HEK293 (cell line): Measurements from ENCODE around the gene IGSF3.
"Not testable (repeated sequence)": the region's sequence is repeated elsewhere in the genome, so short reads cannot be mapped to it uniquely, and the experiment has no call there.

ENCODE experiments used
- CTCF ChIA-PET: fragments of 350-600 bp; formaldehyde crosslinking; extraction: SDS; loops from one replicate; lab custom pipeline; 2021; ENCODE audit warnings: antibody characterized with exemption; lab: Yijun Ruan, JAX
- POLR2A ChIA-PET: fragments of 300-600 bp; formaldehyde crosslinking; extraction: SDS; loops from one replicate; lab custom pipeline; 2020; ENCODE audit warnings: antibody characterized with exemption, inconsistent platforms; lab: Yijun Ruan, JAX
- H3K27ac ChIP-seq: fragments of 200-500 bp; sonication (Bioruptor generic); 2 replicates; pipeline ENCODE4 v1.5.1; 2014; ENCODE audit warnings: low read depth, low read length, control low read depth, inconsistent platforms; ENCODE audit errors: extremely low read depth
- H3K36me3 ChIP-seq, 2 experiments: fragments of 200-500 bp in 1 of 2; sonication (Bioruptor generic) in 1 of 2; 1 replicate in 1 of 2; 2 replicates in 1 of 2; pipeline ENCODE4 v1.5.1; 2014 to 2017; ENCODE audit warnings: inconsistent platforms in 2 of 2, low read length in 2 of 2; ENCODE audit not compliant: control insufficient read depth in 2 of 2, insufficient read depth in 1 of 2
- H3K4me1 ChIP-seq: fragments of 200-500 bp; sonication (Bioruptor generic); 2 replicates; pipeline ENCODE4 v1.5.1; 2014; ENCODE audit warnings: mild to moderate bottlenecking, low read length, inconsistent platforms; ENCODE audit not compliant: control insufficient read depth, insufficient read depth
- H3K4me3 ChIP-seq: 2 replicates; pipeline ENCODE4 v1.5.1; 2011; ENCODE audit warnings: low read depth, mild to moderate bottlenecking, control low read depth, low read length, moderate library complexity
- H3K9me3 ChIP-seq: fragments of 200-500 bp; sonication (Bioruptor generic); 2 replicates; pipeline ENCODE4 v1.5.1; 2014; ENCODE audit warnings: low read depth, low read length, inconsistent platforms; ENCODE audit not compliant: control insufficient read depth, insufficient read depth
- CTCF ChIP-seq: fragments of 450-650 bp; formaldehyde crosslinking; IDR thresholded peaks from 2 replicates; pipeline ENCODE4 v1.5.1; 2016; ENCODE audit warnings: missing biosample characterization, missing genetic modification characterization
- GFI1B ChIP-seq: fragments of 450-650 bp; formaldehyde crosslinking; IDR thresholded peaks from 2 replicates; pipeline ENCODE4 v1.5.1; 2016; ENCODE audit warnings: missing biosample characterization, missing genetic modification characterization
- MEIS1 ChIP-seq: sonication (generic); formaldehyde crosslinking; IDR thresholded peaks from 2 replicates; pipeline ENCODE4 v1.8.1; 2022; ENCODE audit warnings: missing genetic modification reagents, mild to moderate bottlenecking, borderline replicate concordance
- SP2 ChIP-seq: fragments of 450-650 bp; formaldehyde crosslinking; IDR thresholded peaks from 2 replicates; pipeline ENCODE4 v1.5.1; 2016; ENCODE audit warnings: missing biosample characterization, missing genetic modification characterization
- ZNF280D ChIP-seq: fragments of 450-650 bp; formaldehyde crosslinking; IDR thresholded peaks from 2 replicates; pipeline ENCODE4 v1.5.1; 2016; ENCODE audit warnings: missing biosample characterization, missing genetic modification characterization
- ZNF292 ChIP-seq: fragments of 450-650 bp; formaldehyde crosslinking; IDR thresholded peaks from 2 replicates; pipeline ENCODE4 v1.5.1; 2016; ENCODE audit warnings: low read depth, missing biosample characterization, missing genetic modification characterization, borderline replicate concordance
- ZNF350 ChIP-seq: fragments of 450-650 bp; formaldehyde crosslinking; IDR thresholded peaks from 2 replicates; pipeline ENCODE4 v1.5.0; 2017; ENCODE audit warnings: missing biosample characterization, mild to moderate bottlenecking, missing genetic modification characterization
- ZNF391 ChIP-seq: fragments of 450-650 bp; formaldehyde crosslinking; IDR thresholded peaks from 2 replicates; pipeline ENCODE4 v1.5.1; 2016; ENCODE audit warnings: low read depth, missing biosample characterization, missing genetic modification characterization, borderline replicate concordance
- ZNF449 ChIP-seq: fragments of 450-650 bp; formaldehyde crosslinking; IDR thresholded peaks from 2 replicates; pipeline ENCODE4 v1.5.1; 2017; ENCODE audit warnings: missing biosample characterization, mild to moderate bottlenecking, missing genetic modification characterization, moderate library complexity
- ZNF530 ChIP-seq: fragments of 450-650 bp; formaldehyde crosslinking; IDR thresholded peaks from 2 replicates; pipeline ENCODE4 v1.5.1; 2016; ENCODE audit warnings: low read depth, missing biosample characterization, missing genetic modification characterization
- ZNF768 ChIP-seq: fragments of 450-650 bp; formaldehyde crosslinking; IDR thresholded peaks from 2 replicates; pipeline ENCODE4 v1.5.1; 2018; ENCODE audit warnings: missing biosample characterization, mild to moderate bottlenecking, missing genetic modification characterization
- ZSCAN16 ChIP-seq: fragments of 450-650 bp; formaldehyde crosslinking; IDR thresholded peaks from 2 replicates; pipeline ENCODE4 v1.5.1; 2016; ENCODE audit warnings: missing biosample characterization, missing genetic modification characterization

Gene IGSF3

GRCh38 chr1:116591006-116591950 lies 76.3 kb downstream of the IGSF3 start:
- H3K36me3 ChIP-seq, CTCF ChIA-PET, H3K9me3 ChIP-seq, POLR2A ChIA-PET, H3K27ac ChIP-seq, H3K4me3 ChIP-seq, H3K4me1 ChIP-seq: not testable (repeated sequence)

- CTCF ChIA-PET = interaction anchor here (1.2 kb wide), 1 partner anchor 16 kb away, joined by 3 read pairs; no protein-coding TSS in a partner anchor
- H3K9me3 ChIP-seq, POLR2A ChIA-PET, H3K4me1 ChIP-seq, H3K4me3 ChIP-seq, H3K27ac ChIP-seq, H3K36me3 ChIP-seq: not testable (repeated sequence)
Observed at GRCh38 chr1:116590359-116591005, 77.1 kb downstream of the IGSF3 start.

- H3K4me3 ChIP-seq, H3K27ac ChIP-seq, POLR2A ChIA-PET, H3K9me3 ChIP-seq, H3K4me1 ChIP-seq: not testable (repeated sequence)
- CTCF ChIA-PET = interaction anchor here (0.9 to 1.2 kb wide), 3 partner anchors 14 to 83 kb away, joined by 3 to 4 read pairs (median 3); no protein-coding TSS in a partner anchor
- H3K36me3 ChIP-seq = peaks cover 0 to 13% of the 10 kb centered on the region in 2 experiments; a peak in 1 of 3 replicates
Observed at GRCh38 chr1:116589101-116589735, 78.3 kb downstream of the IGSF3 start.

- ChIA-PET POLR2A (no interaction called here), CTCF (interaction anchor here (0.6 to 1.1 kb wide), 2 partner anchors 13 to 84 kb away, joined by 4 to 7 read pairs; no protein-coding TSS in a partner anchor)
- Histone ChIP-seq H3K4me1 (no peaks in the 10 kb centered on the region), H3K9me3 (no peaks in the 10 kb centered on the region), H3K36me3 (peaks cover 0 to 22% of the 10 kb centered on the region in 2 experiments; a peak in 1 of 3 replicates), H3K27ac (no peak overlapping the region), H3K4me3 (no peak overlapping the region)
- TF ChIP-seq ZSCAN16 (tag by site-specific recombination) (no peak), ZNF280D (tag by site-specific recombination) (no peak), ZNF391 (tag by site-specific recombination) (no peak), ZNF350 (tag by site-specific recombination) (no peak), ZNF768 (tag by site-specific recombination) (no peak), ZNF292 (tag by site-specific recombination) (no peak), ZNF449 (no peak), MEIS1 (no peak), CTCF (no peak), GFI1B (tag by site-specific recombination) (no peak), SP2 (no peak), ZNF530 (tag by site-specific recombination) (no peak)
Observed at GRCh38 chr1:116587501-116588227, 79.9 kb downstream of the IGSF3 start.
